ENCODE results near the gene USP32. TPM values are rescaled to one million over a fixed set of nuclear protein-coding genes. Genes with fewer than 3 reads are reported as not detected.
"Not testable (repeated sequence)": the region's sequence is repeated elsewhere in the genome, so short reads cannot be mapped to it uniquely, and the experiment has no call there.

The USP32 gene
- total RNA-seq, 1 donor from 2014 or later, result 39.7 TPM

DNA sequence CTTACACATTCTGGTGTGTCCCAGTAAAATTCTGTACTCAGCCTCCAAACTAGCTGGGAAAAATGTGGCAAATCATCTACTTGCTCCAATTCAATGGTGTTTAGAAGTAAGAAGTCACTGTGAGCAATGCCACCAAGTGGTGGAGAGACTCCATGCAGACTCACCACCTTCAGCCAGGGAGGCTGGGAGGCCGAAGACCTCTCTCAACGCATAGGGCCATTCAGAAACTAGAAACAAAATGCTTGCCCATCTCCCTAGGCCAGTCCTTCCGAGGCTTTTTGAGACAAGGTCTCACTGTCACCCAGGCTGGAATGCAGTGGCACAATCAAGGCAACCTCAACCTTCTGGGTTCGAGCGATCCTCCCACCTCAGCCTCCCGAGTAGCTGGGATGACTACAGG is 217.2 kb downstream of the USP32 start:
- not testable (repeated sequence) for H3K36me3 ChIP-seq (ENCODE audit: control insufficient read depth in 3 of 3, insufficient read depth in 3 of 3, low read length in 3 of 3); H3K4me1 ChIP-seq (ENCODE audit: control insufficient read depth in 3 of 3, insufficient read depth in 3 of 3, low read length in 3 of 3)

DNA sequence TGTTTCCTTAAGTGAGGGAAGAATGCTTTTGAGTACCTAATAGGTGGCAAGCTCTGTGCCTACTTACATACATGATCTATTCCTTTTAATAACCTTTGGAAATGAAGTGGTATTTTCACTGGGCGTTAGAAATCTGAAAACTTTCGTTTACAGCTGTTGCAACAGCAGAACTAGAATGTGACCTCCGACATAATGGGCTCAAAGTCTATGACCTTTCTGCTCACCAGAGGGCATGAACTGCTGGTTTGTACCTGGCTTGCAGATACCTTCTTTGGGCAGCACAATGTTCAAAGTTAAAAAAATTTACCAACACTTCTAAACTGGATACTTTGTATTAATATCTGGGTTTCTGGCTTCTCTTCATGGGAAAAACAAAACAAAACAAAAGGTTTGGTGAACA is 217.9 kb downstream of the USP32 start:
- Histone ChIP-seq H3K4me1 (ENCODE audit: control insufficient read depth in 3 of 3, insufficient read depth in 3 of 3, low read length in 3 of 3) (peaks cover 0 to 12% (median 6%) of the 10 kb centered on the region in 3 donors), H3K4me3 (ENCODE audit: low read length in 3 of 3) (no peak overlapping the region), H3K9ac (ENCODE audit: low read depth in 1 of 3, low read length in 3 of 3) (no peak overlapping the region), H3K9me3 (ENCODE audit: control insufficient read depth in 3 of 3, low read length in 3 of 3) (no peaks in the 10 kb centered on the region), H3K36me3 (ENCODE audit: control insufficient read depth in 3 of 3, insufficient read depth in 3 of 3, low read length in 3 of 3) (peaks cover under 1 to 7% (median 5%) of the 10 kb centered on the region in 3 donors), H3K27me3 (ENCODE audit: control insufficient read depth in 3 of 3, insufficient read depth in 3 of 3, low read length in 3 of 3) (peaks cover 0 to 2% (median 0%) of the 10 kb centered on the region in 3 donors), H3K27ac (ENCODE audit: low read depth, low read length) (no peak overlapping the region)

More for the DNA sequence above, 217.2 kb downstream of the USP32 start:
- not testable (repeated sequence) for H3K9ac ChIP-seq (ENCODE audit: low read depth in 1 of 3, low read length in 3 of 3); H3K9me3 ChIP-seq (ENCODE audit: control insufficient read depth in 3 of 3, low read length in 3 of 3); H3K27ac ChIP-seq (ENCODE audit: low read depth, low read length); H3K27me3 ChIP-seq (ENCODE audit: control insufficient read depth in 3 of 3, insufficient read depth in 3 of 3, low read length in 3 of 3); H3K4me3 ChIP-seq (ENCODE audit: low read length in 3 of 3)

DNA sequence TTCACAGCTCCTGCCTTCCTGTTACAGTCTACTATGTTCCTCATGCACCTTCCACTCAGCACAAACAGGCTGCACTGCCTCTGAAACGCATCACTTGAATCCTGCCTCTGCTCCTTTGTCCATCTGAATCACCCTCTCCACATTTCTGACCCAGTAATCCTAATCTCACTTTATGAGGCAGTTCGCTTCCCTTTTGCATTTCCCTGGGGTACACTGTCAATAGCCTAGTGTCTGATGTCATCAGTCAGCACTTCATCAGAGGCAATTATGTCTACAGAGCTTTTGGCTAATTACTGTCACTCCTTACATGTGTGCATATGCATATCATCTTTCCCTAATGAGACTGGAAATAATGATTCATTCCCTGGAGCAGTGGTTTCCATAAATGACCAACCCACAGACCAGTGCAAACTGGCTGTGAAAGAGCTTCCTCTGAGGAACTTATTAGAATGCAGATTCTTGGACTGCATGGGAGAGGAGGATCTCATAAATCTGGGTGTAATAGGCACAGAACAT is 218.6 kb downstream of the USP32 start:
- peaks cover 0 to 12% (median 6%) of the 10 kb centered on the region in 3 donors for H3K4me1 ChIP-seq (ENCODE audit: control insufficient read depth in 3 of 3, insufficient read depth in 3 of 3, low read length in 3 of 3)
- no peak overlapping the region for H3K9ac ChIP-seq (ENCODE audit: low read depth in 1 of 3, low read length in 3 of 3)
- no peaks in the 10 kb centered on the region for H3K9me3 ChIP-seq (ENCODE audit: control insufficient read depth in 3 of 3, low read length in 3 of 3)
- H3K36me3 ChIP-seq (ENCODE audit: control insufficient read depth in 3 of 3, insufficient read depth in 3 of 3, low read length in 3 of 3), result peaks cover 0 to 4% (median 3%) of the 10 kb centered on the region in 3 donors
- H3K4me3 ChIP-seq (ENCODE audit: low read length in 3 of 3), result no peak overlapping the region
- no peak overlapping the region for H3K27ac ChIP-seq (ENCODE audit: low read depth, low read length)
- H3K27me3 ChIP-seq (ENCODE audit: control insufficient read depth in 3 of 3, insufficient read depth in 3 of 3, low read length in 3 of 3), result peaks cover 0 to 3% (median 2%) of the 10 kb centered on the region in 3 donors

DNA sequence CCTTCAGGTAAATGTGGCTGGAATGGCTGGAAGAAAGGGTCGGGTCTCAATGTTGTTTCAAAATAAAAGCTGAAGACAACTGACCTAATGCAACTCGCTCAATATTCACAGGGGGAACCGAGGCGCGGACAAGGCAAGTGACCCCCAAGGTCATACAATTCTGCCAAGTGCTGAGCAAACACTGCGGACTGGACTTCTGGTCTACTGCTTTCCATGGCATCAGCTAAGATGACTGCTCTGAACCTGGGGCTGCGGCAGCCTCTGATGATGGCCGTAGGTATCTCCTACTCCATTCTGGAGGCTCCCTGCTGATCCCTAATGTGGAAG is 220.2 kb downstream of the USP32 start:
- Histone ChIP-seq H3K27ac (ENCODE audit: low read depth, low read length) (no peak overlapping the region), H3K9ac (ENCODE audit: low read depth in 1 of 3, low read length in 3 of 3) (no peak overlapping the region)

DNA sequence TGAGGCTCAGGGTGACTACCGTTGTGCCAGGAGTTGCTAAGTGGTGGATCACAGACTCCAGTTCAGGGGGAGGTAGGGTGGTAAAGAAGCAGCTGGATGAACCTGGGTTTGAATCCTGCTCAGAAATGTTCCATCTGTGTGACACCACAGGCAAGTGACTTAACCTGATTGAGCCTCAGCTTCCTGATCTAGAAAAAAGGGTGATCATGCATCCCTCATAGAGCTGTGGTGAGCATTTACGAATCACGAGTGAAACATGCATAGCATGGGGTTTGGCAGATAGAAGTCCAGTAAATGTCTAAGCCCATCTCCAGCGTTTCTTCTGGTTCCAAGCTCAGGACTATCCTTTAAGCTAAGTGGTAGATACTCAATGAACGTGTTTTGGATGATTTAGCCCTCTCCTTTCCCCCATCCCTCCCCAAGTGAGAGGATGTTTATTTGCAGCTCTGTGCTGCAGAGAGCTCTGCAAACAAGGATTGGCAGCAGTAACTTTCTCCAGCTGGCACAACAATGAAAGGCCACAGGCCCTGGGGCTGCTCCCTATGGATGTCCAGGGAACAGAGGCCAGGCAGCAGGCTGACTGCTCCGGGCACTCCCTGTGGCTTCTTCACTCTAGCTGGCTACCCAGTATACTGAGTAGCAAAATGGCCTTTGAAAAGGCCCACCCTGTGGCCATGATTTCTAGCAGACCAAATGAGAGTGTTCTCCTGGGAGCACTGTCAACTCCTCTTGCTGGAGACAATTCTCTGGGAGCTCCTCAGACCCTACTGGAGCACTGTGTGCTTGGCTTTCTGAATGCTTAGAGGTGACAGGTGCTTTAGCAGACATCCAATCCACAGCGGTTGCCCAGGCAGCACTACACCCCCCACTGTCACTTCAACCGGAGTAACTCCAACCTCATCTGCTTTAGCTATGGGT is 220.8 kb downstream of the USP32 start:
- Histone ChIP-seq H3K4me1 (ENCODE audit: control insufficient read depth in 3 of 3, insufficient read depth in 3 of 3, low read length in 3 of 3) (peaks cover 0 to 12% (median 6%) of the 10 kb centered on the region in 3 donors), H3K27ac (ENCODE audit: low read depth, low read length) (no peak overlapping the region), H3K9me3 (ENCODE audit: control insufficient read depth in 3 of 3, low read length in 3 of 3) (no peaks in the 10 kb centered on the region), H3K27me3 (ENCODE audit: control insufficient read depth in 3 of 3, insufficient read depth in 3 of 3, low read length in 3 of 3) (peaks cover 5 to 11% (median 7%) of the 10 kb centered on the region in 3 donors), H3K4me3 (ENCODE audit: low read length in 3 of 3) (no peak overlapping the region), H3K9ac (ENCODE audit: low read depth in 1 of 3, low read length in 3 of 3) (no peak overlapping the region), H3K36me3 (ENCODE audit: control insufficient read depth in 3 of 3, insufficient read depth in 3 of 3, low read length in 3 of 3) (no peaks in the 10 kb centered on the region)

More for the DNA sequence above, 220.2 kb downstream of the USP32 start:
- Histone ChIP-seq H3K36me3 (ENCODE audit: control insufficient read depth in 3 of 3, insufficient read depth in 3 of 3, low read length in 3 of 3) (no peaks in the 10 kb centered on the region), H3K4me1 (ENCODE audit: control insufficient read depth in 3 of 3, insufficient read depth in 3 of 3, low read length in 3 of 3) (peaks cover 0 to 12% (median 6%) of the 10 kb centered on the region in 3 donors), H3K4me3 (ENCODE audit: low read length in 3 of 3) (no peak overlapping the region), H3K9me3 (ENCODE audit: control insufficient read depth in 3 of 3, low read length in 3 of 3) (no peaks in the 10 kb centered on the region), H3K27me3 (ENCODE audit: control insufficient read depth in 3 of 3, insufficient read depth in 3 of 3, low read length in 3 of 3) (peaks cover 0 to 11% (median 7%) of the 10 kb centered on the region in 3 donors)

DNA sequence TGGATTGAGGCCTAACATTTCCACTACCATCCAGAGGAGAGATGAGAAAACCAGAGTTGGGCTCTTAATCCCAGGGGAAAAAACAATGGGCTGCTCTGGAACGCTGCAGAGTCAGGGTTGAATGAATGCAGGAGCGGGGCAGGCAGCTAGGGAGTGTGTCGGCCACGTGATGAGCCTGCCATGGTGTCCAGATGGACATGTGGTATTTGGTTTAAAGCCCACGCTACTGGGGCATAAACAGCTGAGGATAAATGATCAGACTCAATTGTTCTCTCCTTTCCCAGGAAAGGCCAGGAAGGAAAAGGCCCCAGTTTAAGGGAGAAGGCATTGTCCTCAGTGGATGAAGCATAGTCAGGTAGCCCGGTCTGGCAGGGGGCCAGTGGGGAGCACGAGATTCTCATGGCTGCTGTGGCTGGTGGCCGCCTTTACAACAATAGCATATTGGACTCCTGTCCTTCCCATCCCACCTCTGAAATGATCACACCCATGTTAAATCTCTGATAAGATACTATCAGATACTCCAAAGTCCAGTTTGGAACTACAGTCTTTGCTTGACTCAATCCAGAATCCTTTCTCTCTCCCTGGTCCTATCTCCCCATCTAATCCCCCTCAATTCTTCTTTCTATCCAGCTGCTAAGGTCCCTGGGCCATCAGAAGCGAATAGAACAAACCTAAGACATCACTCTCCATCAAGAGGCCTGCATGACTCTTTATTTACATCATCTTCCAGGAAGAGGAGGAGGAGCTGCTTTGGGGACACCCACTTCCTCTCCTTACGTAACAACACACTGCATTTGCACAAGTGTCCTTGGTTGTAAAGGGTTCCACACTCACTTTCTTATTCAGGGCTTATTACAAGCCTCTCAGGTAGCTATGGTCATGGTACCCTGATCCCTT is 221.8 kb downstream of the USP32 start:
- peaks cover 0 to 12% (median 6%) of the 10 kb centered on the region in 3 donors for H3K4me1 ChIP-seq (ENCODE audit: control insufficient read depth in 3 of 3, insufficient read depth in 3 of 3, low read length in 3 of 3)
- peak overlapping the region; percentile 30 for H3K27ac ChIP-seq (ENCODE audit: low read depth, low read length)
- peaks cover 6 to 19% (median 10%) of the 10 kb centered on the region in 3 donors for H3K27me3 ChIP-seq (ENCODE audit: control insufficient read depth in 3 of 3, insufficient read depth in 3 of 3, low read length in 3 of 3)
- no peaks in the 10 kb centered on the region for H3K36me3 ChIP-seq (ENCODE audit: control insufficient read depth in 3 of 3, insufficient read depth in 3 of 3, low read length in 3 of 3)
- no peak overlapping the region for H3K9ac ChIP-seq (ENCODE audit: low read depth in 1 of 3, low read length in 3 of 3)
- no peak overlapping the region for H3K4me3 ChIP-seq (ENCODE audit: low read length in 3 of 3)
- no peaks in the 10 kb centered on the region for H3K9me3 ChIP-seq (ENCODE audit: control insufficient read depth in 3 of 3, low read length in 3 of 3)

DNA sequence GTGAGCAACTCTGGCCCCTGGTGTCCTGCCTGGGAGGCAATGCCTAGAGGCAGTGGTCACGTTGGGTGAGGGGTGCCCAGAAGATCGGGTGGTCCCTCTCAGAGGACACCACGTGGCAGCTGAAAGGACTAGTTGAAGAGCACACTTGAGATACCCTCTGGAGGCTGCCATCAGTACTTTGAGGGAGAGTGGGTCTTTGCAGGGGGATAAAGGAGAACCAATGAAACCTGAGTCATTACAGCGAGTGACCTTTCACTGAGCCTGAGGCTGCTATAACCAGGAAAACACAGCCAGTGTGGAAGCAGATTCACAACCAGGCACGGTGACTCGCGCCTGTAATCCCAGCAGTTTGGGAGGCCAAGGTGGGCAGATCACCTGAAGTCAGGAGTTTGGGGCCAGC is 223.3 kb downstream of the USP32 start:
- no peak overlapping the region for H3K4me3 ChIP-seq (ENCODE audit: low read length in 3 of 3)
- H3K36me3 ChIP-seq (ENCODE audit: control insufficient read depth in 3 of 3, insufficient read depth in 3 of 3, low read length in 3 of 3), result no peaks in the 10 kb centered on the region
- H3K27ac ChIP-seq (ENCODE audit: low read depth, low read length), result no peak overlapping the region
- peaks cover under 1 to 8% (median 6%) of the 10 kb centered on the region in 3 donors for H3K4me1 ChIP-seq (ENCODE audit: control insufficient read depth in 3 of 3, insufficient read depth in 3 of 3, low read length in 3 of 3)
- H3K27me3 ChIP-seq (ENCODE audit: control insufficient read depth in 3 of 3, insufficient read depth in 3 of 3, low read length in 3 of 3), result peaks cover 6 to 20% (median 12%) of the 10 kb centered on the region in 3 donors
- H3K9me3 ChIP-seq (ENCODE audit: control insufficient read depth in 3 of 3, low read length in 3 of 3), result no peaks in the 10 kb centered on the region
- no peak overlapping the region for H3K9ac ChIP-seq (ENCODE audit: low read depth in 1 of 3, low read length in 3 of 3)

DNA sequence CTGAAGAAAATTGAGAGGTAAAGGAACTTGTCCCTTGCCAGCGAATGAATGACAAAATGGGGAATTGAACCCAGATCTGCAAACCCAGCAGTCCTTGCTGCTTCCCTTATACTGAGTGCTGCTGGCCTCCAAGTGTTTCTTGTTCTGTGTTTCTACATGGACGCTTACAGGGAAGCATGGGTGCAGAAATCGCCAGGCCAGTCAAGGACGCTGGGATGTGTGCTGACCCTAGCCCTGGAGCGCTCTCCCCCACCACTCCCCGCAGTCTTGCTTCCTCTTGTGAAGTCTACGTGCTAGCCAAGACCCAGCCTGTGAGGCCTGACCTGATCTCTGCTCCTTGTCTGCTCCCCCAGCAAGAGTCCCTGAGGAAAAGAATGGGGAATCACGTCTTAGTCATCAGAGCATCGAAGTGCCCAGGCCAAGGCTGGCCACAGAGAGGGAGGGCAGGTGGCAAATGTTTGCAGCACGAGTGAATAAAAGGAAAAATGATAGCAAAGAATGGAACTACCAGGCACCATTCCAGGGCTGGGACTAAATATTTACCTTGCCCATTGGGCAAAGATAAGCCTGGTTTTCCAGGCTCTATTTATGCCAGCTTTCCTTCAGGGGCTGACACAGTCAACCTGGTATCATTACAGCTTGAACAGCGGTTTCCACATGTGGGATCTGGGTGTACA is 224.7 kb downstream of the USP32 start:
- Histone ChIP-seq H3K27ac (ENCODE audit: low read depth, low read length) (no peak overlapping the region), H3K4me3 (ENCODE audit: low read length in 3 of 3) (no peak overlapping the region), H3K9me3 (ENCODE audit: control insufficient read depth in 3 of 3, low read length in 3 of 3) (no peaks in the 10 kb centered on the region), H3K4me1 (ENCODE audit: control insufficient read depth in 3 of 3, insufficient read depth in 3 of 3, low read length in 3 of 3) (peaks cover 6 to 16% (median 8%) of the 10 kb centered on the region in 3 donors), H3K36me3 (ENCODE audit: control insufficient read depth in 3 of 3, insufficient read depth in 3 of 3, low read length in 3 of 3) (no peaks in the 10 kb centered on the region), H3K9ac (ENCODE audit: low read depth in 1 of 3, low read length in 3 of 3) (no peak overlapping the region), H3K27me3 (ENCODE audit: control insufficient read depth in 3 of 3, insufficient read depth in 3 of 3, low read length in 3 of 3) (peaks cover 6 to 25% (median 12%) of the 10 kb centered on the region in 3 donors)

DNA sequence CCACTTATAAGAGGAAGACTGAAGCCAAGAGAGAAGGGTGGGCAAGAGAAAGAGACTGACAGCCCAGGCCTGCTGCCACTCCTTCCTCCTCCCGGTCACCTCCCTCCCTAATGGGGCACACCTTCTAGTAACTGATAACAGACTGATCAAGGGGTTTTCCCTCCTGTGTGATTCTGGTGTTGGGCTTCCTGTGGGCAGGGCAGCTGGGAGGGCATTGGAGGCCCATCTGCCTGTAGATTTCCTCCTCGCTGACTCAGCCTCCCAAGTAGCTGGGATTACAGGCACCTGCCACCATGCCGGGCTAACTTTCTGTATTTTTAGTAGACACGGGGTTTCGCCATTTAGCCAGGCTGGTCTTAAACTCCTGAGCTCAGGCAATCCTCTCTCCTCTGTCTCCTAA is 226.0 kb downstream of the USP32 start:
- Histone ChIP-seq H3K27ac (ENCODE audit: low read depth, low read length) (no peak overlapping the region), H3K9ac (ENCODE audit: low read depth in 1 of 3, low read length in 3 of 3) (no peak overlapping the region), H3K4me3 (ENCODE audit: low read length in 3 of 3) (no peak overlapping the region), H3K36me3 (ENCODE audit: control insufficient read depth in 3 of 3, insufficient read depth in 3 of 3, low read length in 3 of 3) (no peaks in the 10 kb centered on the region), H3K27me3 (ENCODE audit: control insufficient read depth in 3 of 3, insufficient read depth in 3 of 3, low read length in 3 of 3) (peaks cover 6 to 32% (median 19%) of the 10 kb centered on the region in 3 donors), H3K9me3 (ENCODE audit: control insufficient read depth in 3 of 3, low read length in 3 of 3) (no peaks in the 10 kb centered on the region), H3K4me1 (ENCODE audit: control insufficient read depth in 3 of 3, insufficient read depth in 3 of 3, low read length in 3 of 3) (peaks cover 11 to 26% (median 12%) of the 10 kb centered on the region in 3 donors)
